AML-193 (cell line): ENCODE results near the gene PRKAR1A.

Experiments used
- DNase-seq, 2 experiments: peaks; one replicate each; lab custom pipeline; 2025; lab: John Stamatoyannopoulos, UW

Gene PRKAR1A

GRCh38 chr17:68600067-68600930, 88.1 kb downstream of the PRKAR1A start:
- no peak for DNase-seq
